Gastrocnemius medialis (tissue), 4 donors: ENCODE measurements around the gene WDFY4.

Source experiments
- CTCF ChIP-seq, 5 experiments: fragments of 450-650 bp in 3 of 5; fragments of 200-600 bp in 2 of 5; sonication (generic) in 2 of 5; IDR thresholded peaks in 4 of 5; conservative IDR thresholded peaks in 1 of 5; 1 replicate in 4 of 5; 2 replicates in 1 of 5; pipeline ENCODE4 v1.5.1; 2016 to 2019; ENCODE audit warnings: antibody characterized with exemption in 5 of 5, mild to moderate bottlenecking in 3 of 5, moderate library complexity in 3 of 5
- POLR2A ChIP-seq, 2 donors: fragments of 450-650 bp; IDR thresholded peaks; one replicate each; pipeline ENCODE4 v1.6.1; 2017; ENCODE audit warnings: antibody characterized with exemption in 2 of 2, mild to moderate bottlenecking in 2 of 2, moderate library complexity in 2 of 2

GRCh38 chr10:48820699-48821098, 136.0 kb downstream of the WDFY4 start:
- TF ChIP-seq POLR2A (IDR thresholded peaks at IDR 0.05) (no peak), CTCF (IDR thresholded peaks at IDR 0.05 in 4 of 5, conservative IDR thresholded peaks at IDR 0.05 in 1 of 5) (no peak)
